GM19238 (cell line): Measurements from ENCODE around the gene TRAF3IP1.

ENCODE experiments used
- DNase-seq: peaks from one replicate; pipeline ENCODE4 v3.0.0; 2011; ENCODE audit warnings: low spot score; ENCODE audit not compliant: insufficient read length

Gene TRAF3IP1

DNA sequence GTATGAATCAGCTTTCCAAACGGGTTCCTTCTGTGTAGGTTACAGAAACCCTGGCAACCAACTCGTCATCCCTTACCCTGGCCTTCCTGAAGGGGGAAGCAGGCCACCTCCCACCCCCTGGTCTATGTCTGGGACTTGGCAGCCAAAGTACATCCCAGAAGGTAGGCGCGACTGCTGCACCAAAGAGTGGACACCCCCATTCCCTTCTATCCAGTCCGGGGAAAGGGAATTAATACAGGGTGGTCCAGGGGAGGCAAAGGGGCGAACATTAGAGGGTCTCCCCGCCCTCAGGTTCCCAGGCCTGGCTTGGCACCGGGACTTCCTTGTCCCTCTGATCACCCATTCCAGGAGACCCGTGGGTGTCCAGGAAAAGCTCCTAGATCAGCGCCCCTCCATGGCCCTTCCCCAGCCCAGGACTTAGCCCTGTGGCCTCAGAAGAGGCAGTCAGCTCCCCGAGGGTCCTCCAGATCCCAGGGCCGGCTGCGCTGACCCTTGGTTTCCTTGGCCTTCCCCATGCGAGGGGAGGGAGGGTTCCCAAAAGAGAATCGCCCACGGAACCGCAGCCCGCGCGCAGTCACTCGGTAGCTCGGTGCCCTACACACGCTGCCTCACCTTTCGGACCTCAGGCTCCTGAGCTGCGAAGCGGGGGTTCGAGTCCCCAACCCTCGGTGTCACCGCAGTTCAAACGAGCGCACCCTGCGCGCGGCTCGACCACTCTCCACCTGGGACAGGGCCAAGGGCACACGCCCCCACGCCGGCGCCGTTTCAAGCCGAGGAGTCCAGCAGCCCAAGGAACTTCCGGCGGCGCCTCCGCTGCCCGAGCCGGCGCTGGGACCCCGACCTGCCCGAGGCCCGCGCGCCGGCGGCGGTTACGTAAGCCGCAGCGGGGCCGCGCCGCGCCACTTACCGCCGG lies 32.3 kb upstream of the TRAF3IP1 start, which contains the start of gene PER2:
PER2 (minus strand) TSS at position 874 of the 913 bp plus-strand sequence. CDS start 10,674 bp downstream, outside the sequence.
- peak; percentile 62 for DNase-seq

DNA sequence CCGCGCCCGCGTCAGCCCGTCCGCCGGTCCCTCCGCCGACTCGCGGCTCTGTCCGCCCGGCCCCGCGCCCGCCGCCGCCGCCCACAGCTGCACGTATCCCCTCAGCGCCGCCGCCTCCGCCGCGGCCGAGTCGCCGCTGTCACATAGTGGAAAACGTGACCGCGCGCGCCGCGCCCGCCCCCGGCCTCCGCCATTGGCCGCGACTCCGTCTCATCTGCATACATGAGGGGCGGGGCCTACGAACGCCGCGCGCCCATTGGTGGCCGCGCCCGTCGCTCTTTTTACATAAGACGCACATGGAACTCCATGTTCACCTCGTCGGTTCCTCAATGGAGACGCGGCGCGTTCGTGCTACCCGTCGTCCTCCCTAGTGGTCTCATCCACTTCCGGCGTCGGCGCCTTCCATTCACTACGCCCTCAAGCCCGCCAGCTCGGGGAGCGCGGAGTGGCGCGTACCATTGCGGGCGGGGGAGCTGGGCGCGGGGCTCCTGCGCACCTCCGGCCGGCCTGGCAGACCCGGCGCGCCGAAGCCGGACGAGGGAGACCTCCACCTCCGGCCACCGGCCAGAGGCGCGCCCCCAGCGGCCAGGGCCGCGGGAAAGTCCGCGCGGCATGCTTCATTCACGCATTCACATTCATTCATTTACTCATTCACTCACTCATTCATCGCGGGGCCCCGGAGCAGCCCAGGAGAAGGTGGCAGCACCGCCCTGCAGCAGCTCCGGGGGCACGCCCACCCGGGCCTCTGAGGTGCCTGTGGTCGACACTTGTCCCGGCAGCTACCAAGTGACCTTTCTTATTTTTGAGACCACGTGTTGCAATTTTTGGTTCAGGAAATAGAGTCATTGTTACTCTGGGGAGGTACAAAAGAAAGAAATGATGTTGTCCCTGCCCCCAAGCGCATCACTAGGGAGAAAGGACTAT lies 31.4 kb upstream of the TRAF3IP1 start:
- peak; percentile 95 for DNase-seq

DNA sequence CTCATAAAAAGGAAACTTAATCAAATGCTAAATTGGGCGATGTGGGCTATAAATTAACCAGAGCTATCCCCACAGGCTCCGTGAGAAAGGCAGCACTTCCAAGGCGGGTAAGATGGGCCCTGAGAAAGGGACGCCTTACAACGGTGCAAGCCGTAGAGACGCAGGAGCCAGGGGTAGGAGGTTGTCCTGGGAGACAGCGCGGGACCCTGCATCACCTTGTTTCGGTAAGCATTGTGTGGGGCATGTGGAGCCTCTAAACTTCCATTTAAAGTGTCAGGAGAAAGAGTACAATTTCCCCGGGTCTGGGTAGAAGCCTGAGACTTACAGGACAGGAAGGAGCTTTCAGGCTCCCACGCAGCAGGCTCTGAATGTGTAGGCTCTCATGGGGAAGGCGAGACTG lies 30.7 kb upstream of the TRAF3IP1 start:
- no peak for DNase-seq

DNA sequence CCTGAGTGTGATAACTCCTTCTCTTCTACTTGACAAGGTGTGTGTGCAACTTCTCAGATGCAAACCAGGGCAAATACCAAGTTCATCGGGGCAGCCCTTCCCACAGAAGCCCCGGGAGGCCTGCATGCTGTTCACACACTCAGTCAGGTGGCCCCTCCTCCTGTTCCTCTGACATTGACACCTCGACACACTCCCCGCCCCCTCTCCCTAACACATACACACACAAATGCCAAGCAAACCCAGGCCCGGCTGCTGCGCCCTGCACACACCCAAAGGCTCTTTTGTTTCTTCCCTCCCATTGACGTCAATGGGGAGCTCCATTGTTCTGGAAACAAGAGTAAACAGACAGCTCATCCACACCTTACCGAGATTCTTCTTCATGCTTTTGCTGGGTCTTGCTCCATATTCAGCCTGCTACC lies 30.2 kb upstream of the TRAF3IP1 start:
- no peak for DNase-seq

DNA sequence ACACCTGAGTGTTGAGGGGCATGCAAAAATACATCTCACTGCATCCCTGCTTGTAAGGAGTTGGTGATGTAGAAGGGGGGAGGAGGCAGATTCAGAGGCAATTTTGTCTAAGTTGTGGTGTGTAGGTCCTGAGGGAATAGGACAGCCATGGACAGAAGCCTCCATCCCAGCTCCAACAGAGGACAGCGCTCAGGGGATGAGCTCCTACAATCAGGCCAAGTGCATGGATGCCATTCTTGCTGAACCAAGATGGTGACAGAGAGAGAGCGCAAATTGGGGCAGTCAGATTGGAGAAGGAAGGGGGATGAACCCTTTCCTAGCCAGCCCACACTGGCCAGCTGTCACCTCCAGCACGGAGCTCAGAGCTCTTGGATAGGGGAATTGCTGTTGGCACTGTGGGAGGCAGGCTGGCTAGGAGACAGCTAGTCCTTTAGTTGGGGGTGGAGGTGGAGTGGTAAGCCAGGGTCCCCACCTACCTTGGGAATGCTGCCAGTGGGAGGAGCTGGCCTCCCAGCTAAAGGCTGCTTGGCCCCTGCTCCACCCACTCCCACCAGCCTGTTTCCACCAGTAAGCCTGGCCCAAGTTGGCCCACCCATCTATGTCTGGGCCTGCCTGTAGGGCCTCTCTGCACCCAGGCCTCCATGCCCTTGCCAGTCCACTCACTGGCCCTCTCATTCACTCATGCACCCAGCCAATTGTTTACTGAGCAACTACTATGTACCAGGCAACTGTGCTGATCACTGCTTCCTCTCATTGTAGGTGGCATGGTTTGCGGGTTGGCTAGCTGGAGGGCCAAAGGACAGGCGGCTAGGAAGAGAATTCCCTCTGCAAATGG lies 29.4 kb upstream of the TRAF3IP1 start:
- no peak for DNase-seq

DNA sequence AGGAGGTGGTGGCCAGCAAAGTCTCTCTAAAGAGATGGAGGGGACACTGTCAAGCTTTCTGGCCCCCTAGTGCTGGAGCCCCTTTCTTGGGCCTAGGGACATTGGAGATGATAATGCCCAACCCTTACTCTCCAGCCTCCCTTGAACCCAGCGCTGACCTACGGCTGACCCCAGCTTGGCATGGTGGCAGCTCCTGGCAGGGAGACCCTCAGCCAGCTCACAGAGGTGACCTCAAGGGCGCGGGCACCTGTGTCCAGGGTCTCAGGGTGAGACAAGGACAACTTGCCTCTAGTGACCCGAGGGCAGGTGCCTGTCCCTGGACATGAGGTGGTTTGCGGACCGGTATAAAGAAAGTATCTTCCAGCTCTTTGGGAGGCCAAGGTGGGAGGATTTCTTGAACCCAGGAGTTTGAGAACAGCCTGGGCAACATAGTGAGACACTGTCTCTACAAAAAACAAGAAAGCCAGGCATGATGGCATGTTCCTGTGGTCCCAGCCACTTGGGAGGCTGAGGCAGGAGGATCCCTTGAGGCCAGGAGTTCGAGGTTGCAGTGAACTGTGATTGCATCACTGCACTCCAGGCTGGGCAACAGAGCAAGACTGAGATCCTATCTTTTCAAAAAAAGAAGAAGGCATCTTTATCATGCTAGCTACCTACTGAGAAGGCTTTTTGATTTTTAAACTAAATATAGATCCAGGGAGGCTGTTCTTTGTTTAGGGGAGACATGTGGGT lies 28.6 kb upstream of the TRAF3IP1 start:
- DNase-seq, result no peak

DNA sequence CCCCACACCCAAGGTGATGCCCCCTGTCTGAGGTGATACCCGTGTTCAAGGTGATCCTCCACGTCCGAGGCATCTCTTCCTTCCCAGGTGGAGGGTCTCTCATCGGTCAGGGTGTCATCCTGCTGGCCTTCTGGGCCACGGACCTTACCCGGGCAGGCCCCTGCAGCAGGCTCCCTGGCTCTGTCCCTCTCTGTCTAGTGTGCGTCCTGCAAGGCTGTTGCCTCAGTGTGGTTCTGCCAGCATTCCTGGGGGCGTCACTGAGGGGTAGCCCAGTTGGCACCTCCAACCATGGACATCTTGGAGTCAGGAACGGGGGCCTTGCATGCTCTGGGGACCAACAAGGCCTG lies 26.3 kb upstream of the TRAF3IP1 start:
- no peak for DNase-seq

DNA sequence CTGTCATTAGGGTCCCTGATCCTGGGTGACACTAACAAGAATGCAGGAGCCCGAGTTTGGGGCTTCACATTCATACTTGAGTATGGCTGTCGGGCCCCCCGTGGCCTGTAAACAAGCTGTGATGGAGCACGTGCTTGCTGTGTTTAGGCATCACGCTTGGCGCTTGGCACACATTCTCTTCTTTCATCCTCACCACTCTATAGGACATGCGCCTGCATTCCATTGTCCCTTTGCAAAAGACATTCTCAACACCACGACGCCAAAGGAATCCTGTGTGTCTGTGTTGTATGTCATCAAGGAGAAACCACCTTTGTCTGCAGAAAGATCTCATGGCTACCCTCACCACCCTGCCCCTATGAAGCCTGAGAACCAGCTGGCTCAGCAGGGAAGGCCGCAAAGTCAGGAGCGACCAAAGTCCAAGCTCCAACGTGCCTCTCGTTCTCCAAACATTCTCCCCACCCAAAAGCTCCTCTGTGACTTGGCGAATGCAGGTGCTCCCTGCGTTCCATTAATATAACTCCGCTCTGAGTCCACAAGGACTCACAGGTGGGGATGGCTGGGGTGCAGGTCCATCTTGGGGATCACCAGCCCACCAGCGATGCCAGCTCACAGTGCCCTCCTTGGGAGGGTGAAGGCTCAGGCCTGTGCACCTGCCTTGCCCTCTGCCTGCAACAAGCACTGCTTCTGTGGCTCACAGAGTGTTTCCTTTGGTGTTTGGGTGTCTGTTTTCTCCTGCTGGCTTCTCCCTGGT lies 25.8 kb upstream of the TRAF3IP1 start:
- no peak for DNase-seq

DNA sequence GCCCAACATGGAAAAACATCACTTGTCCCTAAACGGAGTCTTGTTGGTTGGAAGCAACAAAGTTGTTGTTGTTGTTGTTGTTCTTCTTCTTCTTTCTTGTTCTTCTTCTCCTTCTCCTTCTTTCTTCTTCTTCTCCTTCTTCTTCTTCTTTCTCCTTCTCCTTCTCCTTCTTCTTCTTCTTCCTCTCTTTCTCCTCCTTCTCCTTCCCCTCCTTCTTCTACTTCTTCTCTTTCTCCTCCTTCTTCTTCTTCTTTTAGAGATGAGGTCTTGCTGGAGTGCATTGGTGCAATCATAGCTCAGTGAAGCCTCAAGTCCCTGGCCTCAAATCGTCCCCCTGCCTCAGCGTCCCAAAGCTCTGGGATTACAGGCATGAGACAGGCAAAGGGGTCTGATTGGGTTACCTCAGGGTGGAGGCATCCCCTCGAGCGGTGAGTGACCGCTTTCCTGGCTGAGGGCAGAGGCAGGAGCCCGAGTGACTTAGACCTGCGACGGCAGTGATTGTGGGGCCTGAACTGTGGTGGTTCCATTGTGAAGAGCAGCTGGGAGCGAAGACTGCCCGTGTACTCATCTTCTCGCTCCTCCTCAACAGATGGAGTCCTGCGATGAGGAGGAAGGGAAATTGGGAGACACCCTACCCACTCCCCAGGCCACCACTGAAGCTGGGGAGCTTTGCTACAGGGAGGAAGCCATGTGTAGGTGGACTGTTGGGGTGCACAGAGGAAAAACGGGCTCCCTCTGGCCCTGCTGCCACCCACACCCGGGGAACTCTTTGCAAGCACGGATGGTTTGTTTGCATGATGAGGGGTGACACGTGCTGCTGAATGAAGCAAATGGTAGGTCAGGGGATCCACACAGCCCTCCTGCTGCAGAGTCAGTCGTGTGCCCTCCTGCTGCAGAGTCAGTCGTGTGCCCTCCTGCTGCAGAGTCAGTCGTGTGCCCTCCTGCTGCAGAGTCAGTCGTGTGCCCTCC lies 24.9 kb upstream of the TRAF3IP1 start:
- no peak for DNase-seq

DNA sequence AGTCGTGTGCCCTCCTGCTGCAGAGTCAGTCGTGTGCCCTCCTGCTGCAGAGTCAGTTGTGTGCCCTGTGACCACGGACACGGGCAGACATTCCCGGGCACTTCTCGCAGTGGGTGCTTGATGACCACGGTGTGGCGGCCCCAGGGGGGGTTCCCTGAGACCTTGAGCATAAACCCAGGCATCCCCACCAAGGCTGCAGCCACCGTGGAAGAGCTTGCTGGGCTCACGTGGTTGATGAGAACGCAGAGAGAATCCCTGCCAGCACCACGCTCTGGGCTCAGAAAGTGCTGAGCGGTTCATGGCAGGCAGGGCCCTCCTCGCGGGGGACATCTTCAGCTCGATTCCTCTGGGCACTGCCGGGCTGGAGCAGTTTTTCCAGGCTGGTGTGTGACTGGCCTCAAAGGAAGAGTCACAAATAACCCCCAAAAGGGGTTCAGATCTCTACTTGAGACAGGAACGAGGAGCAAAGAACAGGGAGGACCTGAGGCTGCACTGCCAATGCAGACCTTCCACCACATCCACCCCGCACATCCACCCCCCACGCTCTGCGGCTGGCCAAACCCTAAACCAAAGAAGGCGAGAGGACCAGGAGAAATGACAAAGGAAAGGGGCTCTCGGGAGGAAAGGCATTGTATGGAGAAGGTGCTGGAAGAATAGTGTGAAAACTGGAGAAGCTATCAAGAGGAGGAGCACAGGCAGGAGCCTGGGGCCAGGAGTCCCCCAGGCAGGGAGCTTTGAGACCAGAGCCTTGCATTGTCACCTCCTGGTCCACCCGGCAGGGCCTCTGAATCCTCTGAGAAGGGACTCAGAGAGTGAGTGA lies 23.5 kb upstream of the TRAF3IP1 start:
- no peak for DNase-seq

DNA sequence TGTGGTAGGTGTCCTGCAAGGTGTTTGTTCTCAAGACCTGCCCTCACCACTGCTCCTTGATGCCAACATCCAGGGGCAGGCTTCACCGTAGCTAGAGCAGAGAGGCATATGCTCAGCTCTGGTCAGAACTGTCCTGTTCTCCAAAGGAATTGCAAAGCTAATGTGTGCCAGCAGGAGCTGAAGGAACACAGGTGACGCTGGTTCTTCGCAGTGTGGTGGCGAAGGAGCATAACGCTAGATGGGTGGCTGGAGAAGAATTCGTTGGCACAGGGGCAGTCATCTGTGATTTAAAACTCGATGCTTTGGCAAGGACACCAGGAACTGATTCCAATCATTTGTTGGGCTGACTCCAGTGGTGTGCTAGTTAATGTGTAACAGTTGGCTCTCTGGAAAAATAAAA lies 20.5 kb upstream of the TRAF3IP1 start:
- DNase-seq, result no peak

DNA sequence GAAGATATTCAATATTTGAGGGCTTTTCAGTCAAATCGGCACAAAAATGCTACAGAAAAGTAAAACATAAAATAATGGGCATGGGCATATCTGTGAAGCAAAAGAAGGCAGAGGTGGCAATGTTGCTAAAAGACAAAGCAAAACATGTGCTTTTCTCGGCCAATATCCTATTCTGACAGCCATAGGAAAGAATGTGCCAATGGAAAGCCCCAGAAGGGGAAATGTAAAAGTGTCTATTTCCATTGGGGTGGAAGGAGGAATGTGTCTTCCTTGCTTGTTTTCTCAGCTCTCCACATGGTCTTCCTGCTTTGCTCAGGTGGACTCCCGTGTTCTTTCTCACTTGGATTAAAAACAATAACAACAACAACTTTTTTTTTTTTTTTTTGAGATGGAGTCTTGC lies 18.2 kb upstream of the TRAF3IP1 start:
- no peak for DNase-seq

DNA sequence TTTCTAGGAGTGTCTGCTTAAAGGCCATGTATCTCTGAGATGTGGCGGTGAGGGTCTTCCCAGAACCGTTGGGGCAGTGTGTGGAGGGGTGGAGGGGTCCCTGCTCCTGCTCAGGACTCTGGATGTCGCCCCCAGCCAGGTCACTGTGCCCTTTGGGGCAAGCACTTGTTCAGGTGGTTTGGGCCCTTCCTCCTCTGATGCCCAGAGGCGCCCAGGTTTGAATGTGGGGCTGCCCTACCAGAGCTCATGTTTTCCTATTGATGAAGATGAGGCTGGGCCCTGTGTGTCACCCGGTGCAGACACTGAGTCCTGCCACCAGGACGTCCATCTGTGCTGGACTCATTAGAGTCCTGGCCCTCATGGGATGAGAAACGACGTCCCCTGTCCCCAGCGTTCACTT lies 17.6 kb upstream of the TRAF3IP1 start:
- DNase-seq, result no peak

DNA sequence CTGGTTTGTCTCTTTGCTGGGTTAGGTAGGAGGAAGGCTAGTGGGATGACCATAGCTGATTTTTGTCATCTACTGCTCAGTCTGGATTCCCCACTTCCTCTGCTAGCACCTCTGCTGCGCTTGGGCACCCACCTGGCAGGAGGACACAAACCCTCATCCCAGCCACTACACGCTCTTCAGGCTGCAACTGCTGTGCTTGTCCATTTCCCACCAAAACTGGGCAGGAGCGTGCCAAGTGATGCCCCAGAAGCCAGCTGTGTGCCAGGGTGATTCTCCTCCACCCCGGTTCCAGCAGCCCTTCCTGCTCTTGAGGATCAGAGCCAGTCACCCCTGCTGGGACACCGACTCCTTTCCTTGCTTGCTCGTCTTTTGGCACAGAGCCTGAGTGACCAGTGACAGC lies 16.2 kb upstream of the TRAF3IP1 start:
- DNase-seq, result no peak

DNA sequence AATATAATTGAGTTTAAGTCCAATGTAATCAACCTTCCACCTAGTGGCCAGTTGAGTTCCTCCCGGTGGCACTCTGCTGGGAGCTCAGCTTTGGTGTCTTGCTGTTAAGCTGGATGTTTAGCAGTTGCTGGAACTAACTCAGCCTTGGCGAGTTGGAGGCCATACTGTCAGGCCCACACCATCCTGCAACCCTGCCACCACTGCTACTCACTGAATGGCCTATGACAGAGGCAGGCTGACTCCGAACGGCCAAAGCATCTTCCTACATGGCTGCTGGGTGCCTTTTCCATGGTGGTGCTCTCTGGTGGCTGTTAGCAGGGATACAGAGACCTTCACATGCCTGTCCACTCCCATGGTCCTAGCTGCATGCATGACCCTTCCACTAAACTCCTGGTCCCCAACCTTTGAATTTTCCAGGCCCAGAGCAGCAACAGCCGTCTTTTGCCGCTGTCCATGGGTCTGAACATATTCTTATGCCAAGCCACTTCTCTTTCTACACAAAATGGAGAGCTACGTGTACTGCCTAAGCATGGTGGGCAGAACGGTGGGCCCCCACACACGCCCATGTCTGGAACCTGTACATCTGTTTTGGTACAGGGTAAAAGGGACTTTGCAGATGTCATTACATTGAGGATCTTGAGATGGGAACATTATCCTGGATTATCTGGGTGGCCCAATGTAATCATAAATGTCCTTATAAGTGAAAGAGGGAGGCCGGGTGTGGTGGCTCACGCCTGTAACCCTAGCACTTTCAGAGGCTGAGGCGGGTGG lies 15.0 kb upstream of the TRAF3IP1 start:
- no peak for DNase-seq

DNA sequence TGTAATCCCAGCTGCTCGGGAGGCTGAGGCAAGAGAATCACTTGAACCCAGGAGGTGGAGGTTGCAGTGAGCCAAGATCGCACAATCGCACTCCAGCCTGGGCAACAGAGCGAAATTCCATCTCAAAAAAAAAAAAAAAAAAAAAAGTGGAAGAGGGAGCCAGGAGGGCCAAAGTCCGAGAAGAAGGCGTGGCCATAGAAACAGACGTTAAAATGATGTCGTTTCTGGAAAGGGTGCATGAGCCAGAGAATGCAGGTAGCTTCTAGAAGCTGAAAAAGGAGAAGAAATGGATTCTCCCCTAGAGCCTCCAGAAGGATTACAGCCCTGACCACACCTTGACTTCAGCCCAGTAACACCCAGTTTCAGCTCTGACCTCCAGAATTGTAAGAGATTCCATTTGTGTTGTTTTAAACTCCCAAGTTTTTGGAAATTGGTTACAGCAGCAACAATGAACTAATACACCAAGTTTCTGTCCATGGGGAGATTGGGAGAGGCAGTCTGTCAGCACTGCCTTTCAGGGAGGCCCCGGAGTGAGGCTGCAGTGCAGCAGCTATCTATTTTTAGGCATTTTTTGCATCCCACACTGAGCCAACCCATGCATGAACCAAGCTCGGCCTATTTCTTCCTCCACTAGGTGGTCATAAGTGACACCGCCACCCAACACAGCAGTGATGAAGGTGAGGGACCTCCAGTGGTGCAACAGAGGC lies 14.2 kb upstream of the TRAF3IP1 start:
- no peak for DNase-seq

DNA sequence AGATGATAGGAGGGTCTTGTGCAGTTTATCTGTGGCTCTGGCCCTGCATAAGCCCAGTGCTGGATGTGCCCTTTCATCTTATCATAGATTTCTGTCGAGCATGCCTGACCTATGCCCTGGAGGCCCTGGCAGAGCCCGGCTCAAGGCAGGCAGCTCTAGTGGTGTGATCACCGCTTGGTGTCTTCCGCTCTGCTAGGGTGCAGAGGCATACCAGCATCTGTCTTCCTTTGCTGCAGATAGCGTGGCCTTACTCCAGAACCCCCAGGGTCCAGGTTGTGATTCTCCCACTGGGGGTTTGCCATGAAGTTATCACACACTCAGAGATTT lies 13.7 kb upstream of the TRAF3IP1 start:
- DNase-seq, result no peak
